ENCODE data around the gene WBP2NL. TPM values are rescaled to one million over a fixed set of nuclear protein-coding genes. Genes with fewer than 3 reads are reported as not detected.
A peak's percentile ranks its signal among the peaks of the same experiment; 100 is the strongest.

Gene WBP2NL
- total RNA-seq, 4 donors from 2014 or later: 2.1 to 4.0 (median 3.4) TPM

DNA sequence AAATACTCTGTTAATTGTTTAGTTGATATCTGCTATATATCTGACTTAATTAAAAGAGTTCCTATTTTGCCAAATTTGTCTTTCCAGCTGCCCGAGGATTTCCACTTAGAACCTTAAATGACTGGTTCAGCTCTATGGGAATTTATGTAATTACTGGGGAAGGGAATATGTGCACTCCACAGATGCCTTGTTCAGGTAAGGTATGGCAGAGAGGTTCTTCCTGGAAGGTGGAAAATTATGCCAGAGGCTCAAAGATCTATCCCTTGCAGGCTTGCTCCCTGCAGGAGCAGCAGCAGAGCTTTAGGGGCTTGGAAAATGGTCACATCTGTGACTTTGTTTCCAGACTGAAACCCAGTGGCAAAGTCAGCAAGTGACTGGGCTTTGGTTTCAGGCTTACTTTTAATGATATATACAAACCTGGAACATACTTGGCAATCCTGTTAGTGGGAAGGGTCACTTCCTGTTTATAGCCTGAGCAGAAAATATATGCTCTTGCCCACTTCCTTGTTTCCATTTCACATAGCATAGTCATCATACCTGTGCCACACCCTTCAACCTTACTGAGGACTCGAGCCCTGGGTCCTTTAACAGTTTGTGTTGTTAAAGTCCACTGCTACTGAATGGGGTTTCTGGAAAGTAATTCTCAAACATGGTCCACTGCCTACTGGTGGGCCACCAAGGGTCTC is 23.7 kb downstream of the WBP2NL start:
- no peaks in the 10 kb centered on the region for H3K9me3 ChIP-seq
- H3K27ac ChIP-seq: peak overlapping the region in 2 of 4 donors; percentile 61 to 62
- no peaks in the 10 kb centered on the region for H3K36me3 ChIP-seq
- H3K4me1 ChIP-seq: peaks cover 0 to 5% (median 0%) of the 10 kb centered on the region in 4 donors
- no peaks in the 10 kb centered on the region for H3K27me3 ChIP-seq
- TF ChIP-seq, protein P1, sequence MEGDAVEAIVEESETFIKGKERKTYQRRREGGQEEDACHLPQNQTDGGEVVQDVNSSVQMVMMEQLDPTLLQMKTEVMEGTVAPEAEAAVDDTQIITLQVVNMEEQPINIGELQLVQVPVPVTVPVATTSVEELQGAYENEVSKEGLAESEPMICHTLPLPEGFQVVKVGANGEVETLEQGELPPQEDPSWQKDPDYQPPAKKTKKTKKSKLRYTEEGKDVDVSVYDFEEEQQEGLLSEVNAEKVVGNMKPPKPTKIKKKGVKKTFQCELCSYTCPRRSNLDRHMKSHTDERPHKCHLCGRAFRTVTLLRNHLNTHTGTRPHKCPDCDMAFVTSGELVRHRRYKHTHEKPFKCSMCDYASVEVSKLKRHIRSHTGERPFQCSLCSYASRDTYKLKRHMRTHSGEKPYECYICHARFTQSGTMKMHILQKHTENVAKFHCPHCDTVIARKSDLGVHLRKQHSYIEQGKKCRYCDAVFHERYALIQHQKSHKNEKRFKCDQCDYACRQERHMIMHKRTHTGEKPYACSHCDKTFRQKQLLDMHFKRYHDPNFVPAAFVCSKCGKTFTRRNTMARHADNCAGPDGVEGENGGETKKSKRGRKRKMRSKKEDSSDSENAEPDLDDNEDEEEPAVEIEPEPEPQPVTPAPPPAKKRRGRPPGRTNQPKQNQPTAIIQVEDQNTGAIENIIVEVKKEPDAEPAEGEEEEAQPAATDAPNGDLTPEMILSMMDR (IDR thresholded peaks at IDR 0.05): no peak
- no peak for TF ChIP-seq POLR2A (IDR thresholded peaks at IDR 0.05)
- no peak overlapping the region for H3K4me3 ChIP-seq
- DNase-seq: no peak

DNA sequence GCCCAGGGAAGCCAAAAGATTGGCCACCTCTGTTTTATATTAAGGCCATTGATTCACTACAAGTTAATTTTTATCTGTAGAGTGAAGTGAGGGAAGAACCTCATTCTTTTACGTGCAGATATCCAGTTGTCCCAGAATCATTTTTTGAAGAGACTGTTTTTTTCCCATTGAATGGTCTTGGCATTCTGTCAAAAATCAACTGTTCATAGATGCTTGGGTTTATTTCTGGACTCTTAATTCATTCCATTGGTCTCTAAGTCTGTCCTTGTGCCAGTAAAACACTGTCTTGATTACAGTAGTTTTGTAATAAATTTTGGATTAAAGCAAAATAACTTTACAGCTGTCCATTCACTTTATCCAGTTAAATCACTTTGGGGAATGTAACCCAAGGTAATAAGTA is 26.8 kb downstream of the WBP2NL start:
- Histone ChIP-seq H3K9me3 (no peaks in the 10 kb centered on the region), H3K27me3 (no peaks in the 10 kb centered on the region), H3K27ac (no peak overlapping the region), H3K4me1 (peaks cover 0 to 5% (median 0%) of the 10 kb centered on the region in 4 donors), H3K36me3 (no peaks in the 10 kb centered on the region), H3K4me3 (no peak overlapping the region)
- no peak for TF ChIP-seq POLR2A (IDR thresholded peaks at IDR 0.05)
- TF ChIP-seq, protein P1 (IDR thresholded peaks at IDR 0.05): no peak
- no peak for DNase-seq

DNA sequence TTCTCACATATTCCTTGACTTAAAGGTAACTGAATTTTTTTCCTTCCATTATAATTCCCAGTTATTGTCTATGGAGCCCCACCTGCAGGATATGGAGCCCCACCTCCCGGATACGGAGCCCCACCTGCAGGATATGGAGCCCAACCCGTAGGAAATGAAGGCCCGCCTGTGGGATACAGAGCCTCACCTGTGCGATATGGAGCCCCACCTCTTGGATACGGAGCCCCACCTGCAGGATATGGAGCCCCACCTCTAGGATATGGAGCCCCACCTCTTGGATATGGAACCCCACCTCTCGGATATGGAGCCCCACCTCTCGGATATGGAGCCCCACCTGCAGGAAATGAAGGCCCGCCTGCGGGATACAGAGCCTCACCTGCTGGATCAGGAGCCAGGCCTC is 28.1 kb downstream of the WBP2NL start:
- H3K4me3 ChIP-seq: no peak overlapping the region
- no peaks in the 10 kb centered on the region for H3K27me3 ChIP-seq
- no peak for DNase-seq
- H3K9me3 ChIP-seq: no peaks in the 10 kb centered on the region
- no peak for TF ChIP-seq POLR2A (IDR thresholded peaks at IDR 0.05)
- TF ChIP-seq, protein P1 (IDR thresholded peaks at IDR 0.05): no peak
- H3K27ac ChIP-seq: no peak overlapping the region
- peaks cover 0 to 5% (median 0%) of the 10 kb centered on the region in 4 donors for H3K4me1 ChIP-seq
- no peaks in the 10 kb centered on the region for H3K36me3 ChIP-seq

- H3K9me3 ChIP-seq: peaks cover 0 to 8% (median 0%) of the 10 kb centered on the region in 4 donors
- no peaks in the 10 kb centered on the region for H3K27me3 ChIP-seq
- no peak for DNase-seq
- no peaks in the 10 kb centered on the region for H3K36me3 ChIP-seq
- TF ChIP-seq, protein P1 (IDR thresholded peaks at IDR 0.05): no peak
- no peak for TF ChIP-seq POLR2A (IDR thresholded peaks at IDR 0.05)
- no peak overlapping the region for H3K27ac ChIP-seq
- H3K4me3 ChIP-seq: no peak overlapping the region
- H3K4me1 ChIP-seq: no peaks in the 10 kb centered on the region
These were observed 34.9 kb downstream of the WBP2NL start for GRCh38 chr22:42033263-42034181.

- Histone ChIP-seq H3K27me3 (no peaks in the 10 kb centered on the region), H3K4me3 (no peak overlapping the region), H3K36me3 (no peaks in the 10 kb centered on the region), H3K9me3 (peaks cover 0 to 8% (median 0%) of the 10 kb centered on the region in 4 donors), H3K4me1 (no peaks in the 10 kb centered on the region), H3K27ac (no peak overlapping the region)
- no peak for DNase-seq
- no peak for TF ChIP-seq POLR2A (IDR thresholded peaks at IDR 0.05)
- TF ChIP-seq, protein P1 (IDR thresholded peaks at IDR 0.05): no peak
These were observed 36.7 kb downstream of the WBP2NL start for GRCh38 chr22:42035256-42035655.
